ENCODE data around the gene SAMD14. TPM values are rescaled to one million over a fixed set of nuclear protein-coding genes. Genes with fewer than 3 reads are reported as not detected.

SAMD14 gene
- total and polyA plus RNA-seq, 2 donors (not counting 1 experiment from before 2014, with no cell fraction given) = 0.13 to 0.89 TPM

DNA sequence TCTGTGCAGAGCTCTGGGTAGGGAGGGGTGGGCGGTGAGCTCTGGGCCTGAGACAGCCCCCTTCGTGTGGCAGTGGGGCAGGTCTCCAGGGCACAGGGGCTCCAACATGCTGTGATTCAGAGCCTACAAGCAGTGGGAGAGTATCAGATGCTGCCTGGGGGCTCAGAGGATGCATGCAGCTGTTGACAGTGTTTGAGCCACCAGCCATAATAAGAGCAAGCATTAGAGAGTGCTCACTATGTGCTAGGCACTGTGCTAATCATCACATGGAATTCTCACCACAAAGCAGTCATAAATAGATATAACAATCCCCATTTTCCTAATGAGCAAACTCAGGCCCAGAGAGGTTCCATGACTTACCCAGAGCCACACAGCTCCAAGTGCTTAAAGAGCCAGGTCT, 26.7 kb downstream of the SAMD14 start:
- POLR2A ChIA-PET = no interaction called here
- intact Hi-C loops (cut with micrococcal nuclease) = no loop called here
- CTCF ChIA-PET = interaction anchor here (1.9 kb wide), 1 partner anchor 9 kb away, joined by 9 read pairs; no protein-coding TSS in a partner anchor
- no peaks in the 10 kb centered on the region for H3K4me1 ChIP-seq (ENCODE audit: control insufficient read depth in 2 of 2, insufficient read depth in 2 of 2, low read length in 2 of 2)
- WGBS (ENCODE audit: insufficient coverage) = 83% methylated on average over 1 of the region's 2 CpGs
- H3K9ac ChIP-seq (ENCODE audit: low read length) = no peak overlapping the region
- Mint-ChIP-seq H3K27ac (no peak overlapping the region), H3K4me1 (peaks cover 2% of the 10 kb centered on the region), H3K4me3 (no peak overlapping the region), H3K27me3 (no peaks in the 10 kb centered on the region), H3K9me3 (ENCODE audit: insufficient read depth) (no peaks in the 10 kb centered on the region)
- no peak overlapping the region for H3K27ac ChIP-seq (ENCODE audit: low read length in 2 of 2)
- peaks cover 19% of the 10 kb centered on the region for H4K20me1 ChIP-seq (ENCODE audit: control insufficient read depth, insufficient read depth, low read length, poor library complexity, severe bottlenecking)
- TF ChIP-seq EZH2 (IDR thresholded peaks at IDR 0.05; ENCODE audit: borderline replicate concordance, insufficient read depth, low read depth, low read length, poor library complexity, severe bottlenecking) = no peak
- TF ChIP-seq, protein P1, sequence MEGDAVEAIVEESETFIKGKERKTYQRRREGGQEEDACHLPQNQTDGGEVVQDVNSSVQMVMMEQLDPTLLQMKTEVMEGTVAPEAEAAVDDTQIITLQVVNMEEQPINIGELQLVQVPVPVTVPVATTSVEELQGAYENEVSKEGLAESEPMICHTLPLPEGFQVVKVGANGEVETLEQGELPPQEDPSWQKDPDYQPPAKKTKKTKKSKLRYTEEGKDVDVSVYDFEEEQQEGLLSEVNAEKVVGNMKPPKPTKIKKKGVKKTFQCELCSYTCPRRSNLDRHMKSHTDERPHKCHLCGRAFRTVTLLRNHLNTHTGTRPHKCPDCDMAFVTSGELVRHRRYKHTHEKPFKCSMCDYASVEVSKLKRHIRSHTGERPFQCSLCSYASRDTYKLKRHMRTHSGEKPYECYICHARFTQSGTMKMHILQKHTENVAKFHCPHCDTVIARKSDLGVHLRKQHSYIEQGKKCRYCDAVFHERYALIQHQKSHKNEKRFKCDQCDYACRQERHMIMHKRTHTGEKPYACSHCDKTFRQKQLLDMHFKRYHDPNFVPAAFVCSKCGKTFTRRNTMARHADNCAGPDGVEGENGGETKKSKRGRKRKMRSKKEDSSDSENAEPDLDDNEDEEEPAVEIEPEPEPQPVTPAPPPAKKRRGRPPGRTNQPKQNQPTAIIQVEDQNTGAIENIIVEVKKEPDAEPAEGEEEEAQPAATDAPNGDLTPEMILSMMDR (IDR thresholded peaks at IDR 0.05) = no peak
- H3K36me3 ChIP-seq (replicated peaks in 1 of 2; ENCODE audit: control extremely low read depth in 1 of 2, control insufficient read depth in 1 of 2, extremely low read depth in 1 of 2, insufficient read depth in 2 of 2, low read length in 1 of 2) = peaks cover 0 to 62% of the 10 kb centered on the region in 2 experiments
- H3K27me3 ChIP-seq (replicated peaks in 1 of 4; ENCODE audit: control extremely low read depth in 1 of 4, control insufficient read depth in 3 of 4, insufficient read depth in 4 of 4, low read length in 3 of 4) = no peaks in the 10 kb centered on the region
- no peak overlapping the region for H3K4me2 ChIP-seq (replicated peaks; ENCODE audit: low read depth, low read length, poor library complexity, severe bottlenecking)
- H2AFZ ChIP-seq (ENCODE audit: insufficient read depth, low read depth, low read length, poor library complexity, severe bottlenecking) = no peak overlapping the region
- no peaks in the 10 kb centered on the region for H3K9me3 ChIP-seq (ENCODE audit: control extremely low read depth in 1 of 3, control insufficient read depth in 2 of 3, insufficient read depth in 1 of 3, low read length in 2 of 3)
- ATAC-seq (ENCODE audit: low read depth) (no peak), DNase-seq (no peak)
- H3K79me2 ChIP-seq (ENCODE audit: control insufficient read depth, insufficient read depth, low read length) = no peaks in the 10 kb centered on the region
- H3K4me3 ChIP-seq (ENCODE audit: control extremely low read depth in 1 of 5, extremely low read depth in 1 of 5, insufficient read depth in 1 of 5, low read depth in 2 of 5, low read length in 4 of 5) = no peak overlapping the region

DNA sequence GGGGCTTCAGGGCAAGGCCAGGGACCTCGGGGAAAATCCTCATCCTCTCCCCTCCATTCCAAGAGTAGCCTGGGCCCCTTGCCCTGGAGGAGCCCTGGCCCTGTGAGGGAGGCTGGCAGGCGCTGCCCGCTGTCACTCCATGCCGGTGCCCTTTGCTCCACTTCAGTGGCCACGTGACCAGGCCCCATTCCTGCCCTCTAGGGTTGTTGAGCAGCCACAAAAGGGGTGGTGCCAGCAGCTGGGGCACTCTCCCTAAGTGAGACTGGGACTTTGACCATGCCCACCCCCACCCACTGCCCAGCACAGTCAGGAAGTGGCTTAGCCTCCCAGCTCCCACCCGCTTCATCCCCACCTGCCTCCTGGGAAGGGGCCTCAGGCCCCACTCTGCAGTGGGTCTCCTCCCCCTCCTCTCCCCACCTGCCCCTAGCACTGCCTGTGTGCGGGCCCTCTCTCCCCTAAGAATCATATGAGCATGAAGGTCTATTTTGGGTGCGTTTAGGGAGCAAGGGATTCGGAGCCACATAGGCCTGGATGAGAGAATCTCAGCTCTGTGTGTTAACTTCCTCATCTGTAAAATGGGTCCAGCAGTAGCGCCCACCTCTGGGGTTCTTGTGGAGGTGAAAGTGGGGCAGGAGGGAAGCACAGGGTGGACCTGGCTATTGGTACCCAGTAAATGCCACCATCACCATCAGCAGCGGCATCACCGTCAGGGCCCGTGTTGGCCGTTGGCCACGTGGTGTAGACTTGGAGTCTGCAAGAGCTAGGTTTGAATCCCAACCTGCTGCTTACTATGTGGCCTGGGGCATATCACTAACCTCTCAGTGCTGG, 27.6 kb downstream of the SAMD14 start:
- 93% methylated on average over 9 of the region's 15 CpGs for WGBS (ENCODE audit: insufficient coverage)
- Mint-ChIP-seq H3K9me3 (ENCODE audit: insufficient read depth) (no peaks in the 10 kb centered on the region), H3K4me1 (peaks cover 2% of the 10 kb centered on the region), H3K27ac (no peak overlapping the region), H3K4me3 (no peak overlapping the region), H3K27me3 (no peaks in the 10 kb centered on the region)
- no peaks in the 10 kb centered on the region for H3K27me3 ChIP-seq (replicated peaks in 1 of 4; ENCODE audit: control extremely low read depth in 1 of 4, control insufficient read depth in 3 of 4, insufficient read depth in 4 of 4, low read length in 3 of 4)
- ChIA-PET POLR2A (no interaction called here), CTCF (interaction anchor here (1.9 kb wide), 1 partner anchor 9 kb away, joined by 9 read pairs; no protein-coding TSS in a partner anchor)
- H3K27ac ChIP-seq (ENCODE audit: low read length in 2 of 2) = no peak overlapping the region
- H3K4me2 ChIP-seq (replicated peaks; ENCODE audit: low read depth, low read length, poor library complexity, severe bottlenecking) = no peak overlapping the region
- H4K20me1 ChIP-seq (ENCODE audit: control insufficient read depth, insufficient read depth, low read length, poor library complexity, severe bottlenecking) = peaks cover 19% of the 10 kb centered on the region
- peaks cover 0 to 62% of the 10 kb centered on the region in 2 experiments for H3K36me3 ChIP-seq (replicated peaks in 1 of 2; ENCODE audit: control extremely low read depth in 1 of 2, control insufficient read depth in 1 of 2, extremely low read depth in 1 of 2, insufficient read depth in 2 of 2, low read length in 1 of 2)
- no peaks in the 10 kb centered on the region for H3K79me2 ChIP-seq (ENCODE audit: control insufficient read depth, insufficient read depth, low read length)
- intact Hi-C loops (cut with micrococcal nuclease) = no loop called here
- H3K9me3 ChIP-seq (ENCODE audit: control extremely low read depth in 1 of 3, control insufficient read depth in 2 of 3, insufficient read depth in 1 of 3, low read length in 2 of 3) = no peaks in the 10 kb centered on the region
- no peak overlapping the region for H2AFZ ChIP-seq (ENCODE audit: insufficient read depth, low read depth, low read length, poor library complexity, severe bottlenecking)
- no peaks in the 10 kb centered on the region for H3K4me1 ChIP-seq (ENCODE audit: control insufficient read depth in 2 of 2, insufficient read depth in 2 of 2, low read length in 2 of 2)
- ATAC-seq (ENCODE audit: low read depth) (no peak), DNase-seq (no peak)
- H3K9ac ChIP-seq (ENCODE audit: low read length) = no peak overlapping the region
- H3K4me3 ChIP-seq (ENCODE audit: control extremely low read depth in 1 of 5, extremely low read depth in 1 of 5, insufficient read depth in 1 of 5, low read depth in 2 of 5, low read length in 4 of 5) = no peak overlapping the region
- TF ChIP-seq EZH2 (IDR thresholded peaks at IDR 0.05; ENCODE audit: borderline replicate concordance, insufficient read depth, low read depth, low read length, poor library complexity, severe bottlenecking) = no peak
- TF ChIP-seq, protein P1 (IDR thresholded peaks at IDR 0.05) = no peak
